Subcutaneous abdominal adipose tissue (tissue), 5 donors: ENCODE data around the gene IGFL3.

Experiments used
- H3K27ac ChIP-seq: one replicate; pipeline ENCODE4 v1.7.0; 2013; ENCODE audit warnings: low read depth, mild to moderate bottlenecking, inconsistent platforms, low read length, moderate library complexity
- H3K27me3 ChIP-seq, 5 donors: one replicate each; pipeline ENCODE4 v1.7.0; 2013; ENCODE audit warnings: low read length in 5 of 5, inconsistent platforms in 1 of 5; ENCODE audit not compliant: control insufficient read depth in 5 of 5, insufficient read depth in 4 of 5
- H3K36me3 ChIP-seq, 5 donors: one replicate each; pipeline ENCODE4 v1.7.0; 2013; ENCODE audit warnings: low read length in 5 of 5; ENCODE audit not compliant: control insufficient read depth in 5 of 5, insufficient read depth in 5 of 5
- H3K4me1 ChIP-seq, 5 donors: one replicate each; pipeline ENCODE4 v1.7.0; 2013; ENCODE audit warnings: low read length in 5 of 5, mild to moderate bottlenecking in 3 of 5, moderate library complexity in 1 of 5; ENCODE audit not compliant: control insufficient read depth in 5 of 5, insufficient read depth in 5 of 5
- H3K4me3 ChIP-seq, 5 donors: one replicate each; pipeline ENCODE4 v1.7.0; 2013; ENCODE audit warnings: low read length in 5 of 5, low read depth in 1 of 5
- H3K9ac ChIP-seq, 5 donors: one replicate each; pipeline ENCODE4 v1.7.0; 2013; ENCODE audit warnings: low read length in 5 of 5, mild to moderate bottlenecking in 4 of 5, moderate library complexity in 3 of 5
- H3K9me3 ChIP-seq, 5 donors: one replicate each; pipeline ENCODE4 v1.7.0; 2013; ENCODE audit warnings: low read length in 5 of 5; ENCODE audit not compliant: control insufficient read depth in 5 of 5
- donor health status: healthy.
- donor health status: healthy.
- donor health status: healthy.
- donor health status: healthy.
- donor health status: healthy.

IGFL3 gene

DNA sequence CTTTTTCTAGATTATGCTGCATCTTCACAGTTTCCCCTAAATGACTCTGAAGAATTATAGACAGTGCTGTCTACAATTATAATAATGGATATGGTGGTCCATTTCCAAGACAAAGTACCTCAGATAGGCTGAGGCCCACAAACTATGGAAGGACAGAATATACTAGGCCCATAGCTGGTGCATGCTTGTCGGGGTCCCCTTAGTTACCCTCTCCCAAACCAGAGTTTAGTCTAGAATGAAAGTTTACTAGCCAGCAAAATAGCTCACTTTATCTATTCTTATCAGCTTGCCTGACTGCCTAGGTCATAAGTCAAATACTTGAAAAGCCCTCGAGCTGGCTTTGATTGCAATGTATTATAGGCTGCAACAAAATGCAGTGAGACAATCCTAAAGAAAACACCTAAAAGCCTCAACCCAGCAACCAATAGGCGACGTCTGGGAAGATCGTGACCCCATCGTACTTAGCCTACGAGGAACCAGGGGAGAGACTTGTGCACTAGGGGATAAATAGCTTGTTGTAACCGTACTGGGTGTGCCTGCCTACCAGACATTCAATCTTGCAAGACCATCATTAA, 22.8 kb upstream of the IGFL3 start:
- H3K9me3 ChIP-seq: no peaks in the 10 kb centered on the region
- H3K4me3 ChIP-seq: no peak overlapping the region
- H3K9ac ChIP-seq: no peak overlapping the region
- peaks cover 0 to 16% (median 6%) of the 10 kb centered on the region in 5 donors for H3K27me3 ChIP-seq
- H3K27ac ChIP-seq: no peak overlapping the region
- H3K36me3 ChIP-seq: no peaks in the 10 kb centered on the region
- peaks cover 0 to 2% (median 0%) of the 10 kb centered on the region in 5 donors for H3K4me1 ChIP-seq

DNA sequence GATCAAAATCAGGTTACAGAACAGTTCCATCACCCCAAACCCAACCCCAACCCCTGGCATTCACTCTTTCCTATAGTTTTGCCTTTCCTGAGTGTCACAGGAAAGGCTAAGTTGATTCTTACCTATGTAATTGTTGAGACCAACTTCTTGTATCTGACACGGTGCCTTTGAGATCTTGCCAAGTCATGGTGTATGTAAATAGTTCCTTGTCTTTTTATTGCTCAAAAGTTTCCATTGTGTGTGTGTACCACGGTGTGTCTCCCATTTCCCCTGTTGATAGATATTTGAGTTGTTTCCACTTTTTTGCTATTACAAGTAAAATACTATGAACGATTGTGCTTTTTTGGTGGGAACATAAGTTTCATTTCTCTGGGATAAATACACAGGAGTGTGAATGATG, 20.3 kb upstream of the IGFL3 start:
- H3K4me3 ChIP-seq: no peak overlapping the region

DNA sequence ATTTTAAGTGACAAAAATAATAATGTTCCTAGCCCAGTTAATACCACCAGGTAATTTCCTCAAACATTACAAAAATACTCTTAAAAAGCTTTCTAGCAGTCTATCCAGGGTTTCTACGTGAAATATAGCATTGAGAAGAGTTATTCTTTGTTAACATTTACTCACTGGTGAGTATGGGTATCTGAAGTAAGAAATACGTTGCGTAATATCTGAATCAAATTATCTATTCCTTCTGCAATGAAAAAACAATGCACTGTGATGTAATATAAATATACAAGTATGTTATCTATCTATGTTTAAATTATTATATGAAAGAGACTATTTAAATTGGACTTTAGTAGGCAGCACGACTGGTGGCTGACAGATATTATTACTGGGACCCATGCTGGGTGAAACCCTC, 17.8 kb upstream of the IGFL3 start:
- no peak overlapping the region for H3K9ac ChIP-seq
- no peaks in the 10 kb centered on the region for H3K36me3 ChIP-seq
- H3K9me3 ChIP-seq: no peaks in the 10 kb centered on the region
- H3K27me3 ChIP-seq: peaks cover 0 to 5% (median 0%) of the 10 kb centered on the region in 5 donors
- H3K27ac ChIP-seq: no peak overlapping the region
- no peak overlapping the region for H3K4me3 ChIP-seq
- H3K4me1 ChIP-seq: no peaks in the 10 kb centered on the region

More for the DNA sequence above, 20.3 kb upstream of the IGFL3 start:
- Histone ChIP-seq H3K27ac (no peak overlapping the region), H3K36me3 (no peaks in the 10 kb centered on the region), H3K4me1 (peaks cover 0 to 2% (median 0%) of the 10 kb centered on the region in 5 donors), H3K9ac (no peak overlapping the region), H3K9me3 (no peaks in the 10 kb centered on the region), H3K27me3 (peaks cover 0 to 10% (median 3%) of the 10 kb centered on the region in 5 donors)

DNA sequence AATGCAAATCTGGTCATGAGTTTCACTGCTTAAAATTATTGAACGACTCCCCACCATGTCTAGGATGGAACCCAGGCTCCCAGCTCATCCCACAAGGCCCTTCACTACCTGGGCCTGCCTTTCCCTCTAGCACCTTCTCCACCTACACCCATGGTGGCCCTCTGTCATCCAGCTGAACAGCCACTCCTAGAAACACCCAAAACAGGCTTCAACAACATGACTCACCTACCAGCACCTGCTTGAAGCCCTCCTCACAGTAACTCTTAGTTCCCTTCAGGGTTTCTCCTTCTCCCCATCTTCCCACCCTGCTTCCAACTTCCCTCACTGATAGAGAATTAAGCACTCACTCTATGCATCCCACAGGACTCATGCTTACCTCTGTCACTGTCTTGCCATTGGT, 16.9 kb upstream of the IGFL3 start:
- H3K27me3 ChIP-seq: peaks cover 0 to 5% (median 0%) of the 10 kb centered on the region in 5 donors
- H3K27ac ChIP-seq: no peak overlapping the region
- no peak overlapping the region for H3K9ac ChIP-seq
- H3K36me3 ChIP-seq: no peaks in the 10 kb centered on the region
- H3K4me3 ChIP-seq: no peak overlapping the region
- no peaks in the 10 kb centered on the region for H3K9me3 ChIP-seq
- H3K4me1 ChIP-seq: no peaks in the 10 kb centered on the region

DNA sequence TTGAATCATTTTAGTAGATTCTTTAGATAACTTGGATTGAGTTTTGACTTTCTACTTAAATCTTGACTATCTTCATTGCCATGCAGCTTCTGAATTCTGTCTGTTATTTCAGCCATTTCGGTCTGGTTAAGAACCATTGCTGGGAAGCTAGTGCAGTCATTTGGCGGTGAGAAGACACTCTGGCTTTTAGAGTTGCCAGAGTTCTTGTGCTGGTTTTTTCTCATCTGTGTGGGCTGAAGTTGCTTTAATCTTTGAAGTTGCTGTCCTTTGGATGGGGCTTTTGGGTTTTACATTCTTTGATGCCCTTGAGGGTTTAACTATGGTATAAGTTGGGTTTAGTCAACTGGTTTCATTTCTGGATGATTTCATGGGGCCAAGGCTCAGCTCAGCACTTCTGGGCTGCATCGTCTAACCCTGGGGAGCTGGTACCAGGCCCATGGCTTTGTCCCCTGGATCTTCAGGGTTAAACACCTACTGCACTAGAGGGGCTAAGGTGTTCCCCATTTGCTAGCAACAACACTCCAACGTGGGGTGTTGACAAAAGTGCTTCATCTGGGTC, 13.5 kb upstream of the IGFL3 start:
- no peaks in the 10 kb centered on the region for H3K36me3 ChIP-seq
- H3K27ac ChIP-seq: no peak overlapping the region
- H3K27me3 ChIP-seq: peaks cover 0 to 3% (median 0%) of the 10 kb centered on the region in 5 donors
- H3K4me1 ChIP-seq: peaks cover 0 to 15% (median 12%) of the 10 kb centered on the region in 5 donors
- no peaks in the 10 kb centered on the region for H3K9me3 ChIP-seq
- no peak overlapping the region for H3K4me3 ChIP-seq
- H3K9ac ChIP-seq: no peak overlapping the region

DNA sequence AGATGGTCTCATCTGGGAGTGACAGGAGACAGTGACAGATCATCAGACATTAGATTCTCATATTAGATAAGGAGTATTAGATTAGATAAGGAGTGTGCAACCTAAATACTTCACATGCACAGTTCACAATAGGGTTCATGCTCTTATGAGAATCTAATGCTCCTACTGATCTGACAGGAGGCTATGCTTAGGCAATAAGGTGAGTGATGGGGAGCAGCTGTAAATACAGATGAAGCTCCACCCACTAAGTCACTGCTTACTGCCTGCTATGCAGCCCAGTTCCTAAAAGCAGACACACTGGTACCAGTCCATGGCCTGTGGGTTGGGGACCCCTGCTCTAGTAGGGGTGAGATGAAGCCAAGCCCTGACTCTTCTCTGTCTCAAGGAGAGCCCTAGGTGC, 10.0 kb upstream of the IGFL3 start:
- no peak overlapping the region for H3K27ac ChIP-seq
- no peaks in the 10 kb centered on the region for H3K36me3 ChIP-seq
- H3K4me1 ChIP-seq: peaks cover 0 to 21% (median 15%) of the 10 kb centered on the region in 5 donors
- H3K4me3 ChIP-seq: no peak overlapping the region
- peaks cover 0 to 3% (median 0%) of the 10 kb centered on the region in 5 donors for H3K27me3 ChIP-seq
- H3K9ac ChIP-seq: no peak overlapping the region
- H3K9me3 ChIP-seq: no peaks in the 10 kb centered on the region

DNA sequence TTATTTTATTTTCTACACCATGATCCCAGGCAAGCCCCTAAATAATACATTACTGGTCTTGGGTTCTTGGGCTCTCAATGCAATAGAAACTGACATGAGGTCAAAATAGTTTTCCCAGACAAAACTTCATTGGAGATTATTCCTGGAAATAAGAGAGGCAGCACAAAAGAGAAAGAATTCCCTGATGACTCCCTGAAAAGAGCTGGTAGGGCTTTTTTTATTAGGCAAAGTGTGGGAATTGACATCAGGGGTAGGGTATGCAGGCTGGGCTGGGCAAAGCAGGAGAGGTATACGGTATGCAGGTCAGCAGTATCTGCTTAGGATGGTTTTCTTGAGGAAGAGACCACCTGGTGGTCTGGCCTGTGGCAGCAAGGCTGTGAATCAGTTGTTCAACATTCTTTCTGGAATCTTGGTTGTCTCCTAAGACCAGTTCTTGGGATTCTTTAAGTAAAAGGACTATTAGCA, 9.3 kb upstream of the IGFL3 start:
- Histone ChIP-seq H3K4me3 (no peak overlapping the region), H3K27ac (no peak overlapping the region), H3K36me3 (no peaks in the 10 kb centered on the region), H3K9ac (no peak overlapping the region), H3K4me1 (peaks cover 0 to 21% (median 15%) of the 10 kb centered on the region in 5 donors), H3K27me3 (peaks cover 0 to 3% (median 0%) of the 10 kb centered on the region in 5 donors), H3K9me3 (no peaks in the 10 kb centered on the region)

DNA sequence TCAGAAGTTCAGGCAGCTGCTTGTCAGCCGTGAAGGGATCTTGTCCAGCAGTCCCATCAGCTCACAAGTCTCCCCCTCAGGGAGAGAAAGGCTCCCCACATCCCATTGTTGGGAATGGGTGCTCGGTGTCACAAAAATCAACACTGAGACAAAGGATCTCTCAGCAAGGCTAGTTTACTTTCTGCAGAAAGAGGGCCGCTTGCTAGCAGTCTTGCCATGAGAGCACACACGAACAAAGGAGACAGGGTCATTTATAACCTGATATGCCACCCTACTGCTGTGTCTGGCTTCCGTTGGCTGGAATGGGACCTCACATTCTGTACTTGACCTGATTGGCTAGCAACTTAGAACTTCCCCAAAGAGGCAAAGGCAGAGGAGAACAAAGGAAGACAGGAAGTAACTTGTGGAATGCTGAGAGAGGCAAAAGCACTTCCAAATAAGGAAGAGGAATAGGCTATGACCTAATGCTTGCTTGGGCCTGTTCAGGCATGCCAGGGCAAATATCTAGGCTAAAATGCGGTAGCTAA, 8.7 kb upstream of the IGFL3 start:
- Histone ChIP-seq H3K4me1 (peaks cover 0 to 21% (median 15%) of the 10 kb centered on the region in 5 donors), H3K9ac (no peak overlapping the region), H3K36me3 (no peaks in the 10 kb centered on the region), H3K4me3 (no peak overlapping the region), H3K27ac (no peak overlapping the region), H3K27me3 (no peaks in the 10 kb centered on the region), H3K9me3 (no peaks in the 10 kb centered on the region)

DNA sequence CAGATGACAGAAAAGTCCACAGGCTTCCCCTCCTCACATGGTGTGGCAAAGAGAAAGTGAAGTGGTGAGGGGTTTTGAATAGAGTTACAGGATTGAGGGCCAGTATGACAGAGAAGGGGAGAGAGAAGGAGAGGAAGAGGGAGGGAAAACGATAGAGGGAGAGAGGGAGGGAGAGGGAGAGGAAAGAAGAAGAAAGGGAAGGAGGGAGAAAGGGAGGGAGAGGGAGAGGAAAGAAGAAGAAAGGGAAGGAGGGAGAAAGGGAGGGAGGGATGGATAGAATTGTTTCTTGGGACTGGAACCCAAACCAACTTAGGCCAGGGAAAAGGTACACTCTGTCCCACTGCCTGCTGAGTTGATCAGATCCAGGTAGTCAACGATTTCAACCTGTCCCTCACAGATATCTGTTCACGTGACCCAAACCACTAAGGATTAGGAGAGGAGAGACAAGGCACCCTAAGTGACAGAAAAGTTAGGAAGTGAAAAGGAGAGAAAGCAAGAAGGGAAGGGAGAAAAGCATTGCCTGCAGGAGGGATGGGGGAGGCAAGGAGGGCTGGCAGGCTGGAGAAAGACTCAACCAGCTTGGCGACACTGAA, 8.1 kb upstream of the IGFL3 start:
- Histone ChIP-seq H3K4me3 (no peak overlapping the region), H3K27ac (no peak overlapping the region), H3K27me3 (no peaks in the 10 kb centered on the region), H3K4me1 (peaks cover 0 to 21% (median 15%) of the 10 kb centered on the region in 5 donors), H3K36me3 (no peaks in the 10 kb centered on the region), H3K9ac (no peak overlapping the region), H3K9me3 (no peaks in the 10 kb centered on the region)

DNA sequence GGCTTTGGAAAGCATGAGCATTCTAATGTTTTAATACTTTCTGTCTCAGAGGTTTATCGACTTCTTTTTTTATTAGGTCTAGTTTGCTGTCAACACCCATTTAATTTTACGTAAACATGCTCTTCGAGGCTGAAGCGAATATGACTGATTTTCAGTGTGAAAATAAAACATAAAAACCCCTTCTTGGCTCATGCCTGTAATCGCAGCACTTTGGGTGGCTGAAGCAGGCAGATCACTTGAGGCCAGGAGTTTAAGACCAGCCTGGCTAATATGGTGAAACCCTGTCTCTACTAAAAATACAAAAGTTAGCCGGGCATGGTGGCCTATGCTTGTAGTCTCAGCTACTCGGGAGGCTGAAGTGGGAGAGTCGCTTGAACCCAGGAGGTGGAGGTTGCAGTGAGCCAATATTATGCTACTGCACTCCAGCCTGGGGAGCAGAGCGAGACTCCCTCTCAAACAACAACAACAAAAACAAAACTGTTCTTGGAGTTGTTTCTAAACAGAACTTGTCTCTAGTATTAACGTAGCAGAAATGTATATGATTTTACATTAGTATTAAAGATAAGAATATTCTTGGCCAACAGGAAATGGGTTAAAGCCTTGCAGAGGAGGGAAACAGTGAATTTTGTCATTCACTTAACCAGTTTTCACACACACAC, 7.1 kb upstream of the IGFL3 start:
- H3K9ac ChIP-seq: no peak overlapping the region
- H3K4me1 ChIP-seq: peaks cover 0 to 21% (median 15%) of the 10 kb centered on the region in 5 donors
- H3K4me3 ChIP-seq: no peak overlapping the region
- no peaks in the 10 kb centered on the region for H3K27me3 ChIP-seq
- no peak overlapping the region for H3K27ac ChIP-seq
- no peaks in the 10 kb centered on the region for H3K9me3 ChIP-seq
- H3K36me3 ChIP-seq: no peaks in the 10 kb centered on the region
